ENCODE measurements around the gene PRMT9. TPM values are rescaled to one million over a fixed set of nuclear protein-coding genes. Genes with fewer than 3 reads are reported as not detected.
A peak's percentile ranks its signal among the peaks of the same experiment; 100 is the strongest.

Gene PRMT9
- total and polyA plus RNA-seq, 10 of the 15 experiments (the other 5 are each of a cell fraction or from before 2014, with no cell fraction given): 4.1 to 11.8 (median 7.6) TPM

DNA sequence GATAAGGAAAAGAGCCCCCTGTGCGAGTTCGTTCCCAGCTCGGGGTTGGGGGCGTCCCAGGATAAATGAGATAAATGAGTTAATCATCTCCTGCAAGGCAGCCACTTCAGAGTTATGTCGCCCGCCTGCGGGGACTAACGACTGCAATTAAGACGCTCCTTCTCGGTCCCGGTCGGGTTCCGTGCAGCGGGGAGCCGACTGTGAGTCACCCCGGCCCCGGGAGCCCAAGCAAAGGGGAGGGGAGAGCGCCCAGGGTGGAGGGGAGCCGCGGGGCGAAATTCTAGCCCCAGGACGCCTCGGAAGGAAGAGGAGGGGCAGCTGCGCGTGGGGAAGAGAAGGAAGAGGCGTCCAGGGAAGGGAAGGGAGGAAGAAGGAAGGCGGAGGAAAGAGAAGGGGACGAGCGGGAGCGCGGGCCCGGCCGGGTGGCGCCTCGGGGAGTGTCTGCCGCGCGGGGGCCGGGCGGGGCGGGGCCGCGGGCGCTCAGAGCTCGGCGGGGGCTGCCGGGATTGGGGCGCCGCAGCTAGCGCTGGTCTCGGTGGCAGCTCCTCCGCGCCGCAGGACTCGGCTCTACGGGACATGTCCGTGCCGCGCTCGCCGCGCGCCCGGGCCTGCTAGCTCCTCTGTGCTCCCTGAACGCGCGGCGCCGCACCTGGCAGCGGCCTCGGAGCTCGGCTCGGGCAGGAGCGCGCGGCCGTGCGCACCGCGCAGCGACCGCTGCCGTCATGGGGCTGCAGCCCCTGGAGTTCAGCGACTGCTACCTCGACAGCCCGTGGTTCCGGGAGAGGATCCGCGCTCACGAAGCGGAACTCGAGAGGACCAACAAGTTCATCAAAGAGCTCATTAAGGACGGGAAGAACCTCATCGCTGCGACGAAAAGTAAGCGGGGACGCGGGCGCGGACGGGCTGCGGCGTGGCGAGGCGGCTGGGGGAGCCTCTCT is 47.9 kb upstream of the PRMT9 start, which contains the start of gene ARHGAP10 (continued):
- TF ChIP-seq, protein P1, sequence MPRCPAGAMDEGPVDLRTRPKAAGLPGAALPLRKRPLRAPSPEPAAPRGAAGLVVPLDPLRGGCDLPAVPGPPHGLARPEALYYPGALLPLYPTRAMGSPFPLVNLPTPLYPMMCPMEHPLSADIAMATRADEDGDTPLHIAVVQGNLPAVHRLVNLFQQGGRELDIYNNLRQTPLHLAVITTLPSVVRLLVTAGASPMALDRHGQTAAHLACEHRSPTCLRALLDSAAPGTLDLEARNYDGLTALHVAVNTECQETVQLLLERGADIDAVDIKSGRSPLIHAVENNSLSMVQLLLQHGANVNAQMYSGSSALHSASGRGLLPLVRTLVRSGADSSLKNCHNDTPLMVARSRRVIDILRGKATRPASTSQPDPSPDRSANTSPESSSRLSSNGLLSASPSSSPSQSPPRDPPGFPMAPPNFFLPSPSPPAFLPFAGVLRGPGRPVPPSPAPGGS (IDR thresholded peaks at IDR 0.05; ENCODE audit: borderline replicate concordance, insufficient read depth, low read depth, low read length, poor library complexity, severe bottlenecking): no peak
- TF ChIP-seq HDAC2 (IDR thresholded peaks at IDR 0.05): no peak
- no peak for TF ChIP-seq CTCF (IDR thresholded peaks at IDR 0.05 in 2 of 3, conservative IDR thresholded peaks at IDR 0.05 in 1 of 3; ENCODE audit: control insufficient read depth in 2 of 3, extremely low read depth in 1 of 3, insufficient read depth in 1 of 3, low read depth in 3 of 3, low read length in 3 of 3)
- TF ChIP-seq CEBPB (IDR thresholded peaks at IDR 0.05; ENCODE audit: borderline replicate concordance in 1 of 2, low read depth in 2 of 2, low read length in 2 of 2): no peak
- TF ChIP-seq RUNX3 (IDR thresholded peaks at IDR 0.05; ENCODE audit: low read length): no peak; the same call in 1 of the 2 replicates
- peak; percentile 91 for TF ChIP-seq LARP7 (IDR thresholded peaks at IDR 0.05)
- no peak for TF ChIP-seq SREBF1 (IDR thresholded peaks at IDR 0.05; ENCODE audit: low read length)
- TF ChIP-seq ZNF274 (IDR thresholded peaks at IDR 0.05; ENCODE audit: insufficient read depth, insufficient read length): no peak
- TF ChIP-seq TARDBP (IDR thresholded peaks at IDR 0.05; ENCODE audit: borderline replicate concordance): no peak
- peak; percentile 62 for TF ChIP-seq POLR2AphosphoS5 (IDR thresholded peaks at IDR 0.05; ENCODE audit: low read length)
- 0 out of 2 replicates have a peak, but pooled peaks have one; percentile 33 for TF ChIP-seq TCF3 (IDR thresholded peaks at IDR 0.05; ENCODE audit: borderline replicate concordance, insufficient read depth, low read depth, low read length)
- TF ChIP-seq NR2F1 (conservative IDR thresholded peaks at IDR 0.05): peak; percentile 29; the same call in 1 of the 2 replicates
- no peak for TF ChIP-seq STAT1 (conservative IDR thresholded peaks at IDR 0.05)
- TF ChIP-seq ZZZ3 (IDR thresholded peaks at IDR 0.05; ENCODE audit: control insufficient read depth, insufficient read length, low read depth): no peak
- TF ChIP-seq, protein P2, sequence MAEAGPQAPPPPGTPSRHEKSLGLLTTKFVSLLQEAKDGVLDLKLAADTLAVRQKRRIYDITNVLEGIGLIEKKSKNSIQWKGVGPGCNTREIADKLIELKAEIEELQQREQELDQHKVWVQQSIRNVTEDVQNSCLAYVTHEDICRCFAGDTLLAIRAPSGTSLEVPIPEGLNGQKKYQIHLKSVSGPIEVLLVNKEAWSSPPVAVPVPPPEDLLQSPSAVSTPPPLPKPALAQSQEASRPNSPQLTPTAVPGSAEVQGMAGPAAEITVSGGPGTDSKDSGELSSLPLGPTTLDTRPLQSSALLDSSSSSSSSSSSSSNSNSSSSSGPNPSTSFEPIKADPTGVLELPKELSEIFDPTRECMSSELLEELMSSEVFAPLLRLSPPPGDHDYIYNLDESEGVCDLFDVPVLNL (IDR thresholded peaks at IDR 0.05; ENCODE audit: low read depth, low read length): no peak
- no peak for TF ChIP-seq MYB (IDR thresholded peaks at IDR 0.05; ENCODE audit: borderline replicate concordance, low read depth, low read length)
- TF ChIP-seq IKZF2 (IDR thresholded peaks at IDR 0.05): peak in 1 of 2 experiments; percentile 30; a peak in 2 of 4 replicates
- TF ChIP-seq POU2F2 (IDR thresholded peaks at IDR 0.05; ENCODE audit: borderline replicate concordance, low read depth, low read length): no peak
- no peak for TF ChIP-seq SP1 (IDR thresholded peaks at IDR 0.05; ENCODE audit: low read depth, low read length)
- peak; percentile 21 to 67; a peak in 2 of 4 replicates for TF ChIP-seq BHLHE40 (IDR thresholded peaks at IDR 0.05; ENCODE audit: borderline replicate concordance in 1 of 2, low read depth in 2 of 2, low read length in 1 of 2)
- TF ChIP-seq DPF2 (IDR thresholded peaks at IDR 0.05): peak; percentile 68
- TF ChIP-seq IKZF1 (conservative IDR thresholded peaks at IDR 0.05): peak; percentile 80
- TF ChIP-seq MYC (IDR thresholded peaks at IDR 0.05; ENCODE audit: insufficient read depth, insufficient read length, insufficient replicate concordance, low read length, severe bottlenecking): no peak

All from GM12878 (cell line).